GM13976 (cell line): ENCODE measurements around the gene AMDHD2.

Experiments used
- DNase-seq: peaks from one replicate; pipeline ENCODE4 v3.0.0; 2012; ENCODE audit warnings: low spot score
- in situ Hi-C: fragments of 300-500 bp; cut with MboI; formaldehyde crosslinking; loops from one replicate; pipeline ENCODE4 v1.12.0; 2022; ENCODE audit warnings: low sequenced_read_pairs, mixed read lengths, inconsistent platforms; ENCODE audit not compliant: unreplicated experiment
- TF ChIP-seq, protein P1 (sequence below): IDR thresholded peaks from 2 replicates; pipeline ENCODE4 v1.5.1; 2012; ENCODE audit warnings: borderline replicate concordance, mild to moderate bottlenecking; ENCODE audit not compliant: insufficient read depth; ENCODE audit errors: extremely low read depth, missing control alignments, control extremely low read depth

Gene AMDHD2

GRCh38 chr16:2520097-2520783 is at the start of gene AMDHD2:
Gene AMDHD2 (plus strand): TSS chr16:2520371. CDS start chr16:2520459, 88 bp downstream.
- DNase-seq, result peak; percentile 97
- TF ChIP-seq, protein P1, sequence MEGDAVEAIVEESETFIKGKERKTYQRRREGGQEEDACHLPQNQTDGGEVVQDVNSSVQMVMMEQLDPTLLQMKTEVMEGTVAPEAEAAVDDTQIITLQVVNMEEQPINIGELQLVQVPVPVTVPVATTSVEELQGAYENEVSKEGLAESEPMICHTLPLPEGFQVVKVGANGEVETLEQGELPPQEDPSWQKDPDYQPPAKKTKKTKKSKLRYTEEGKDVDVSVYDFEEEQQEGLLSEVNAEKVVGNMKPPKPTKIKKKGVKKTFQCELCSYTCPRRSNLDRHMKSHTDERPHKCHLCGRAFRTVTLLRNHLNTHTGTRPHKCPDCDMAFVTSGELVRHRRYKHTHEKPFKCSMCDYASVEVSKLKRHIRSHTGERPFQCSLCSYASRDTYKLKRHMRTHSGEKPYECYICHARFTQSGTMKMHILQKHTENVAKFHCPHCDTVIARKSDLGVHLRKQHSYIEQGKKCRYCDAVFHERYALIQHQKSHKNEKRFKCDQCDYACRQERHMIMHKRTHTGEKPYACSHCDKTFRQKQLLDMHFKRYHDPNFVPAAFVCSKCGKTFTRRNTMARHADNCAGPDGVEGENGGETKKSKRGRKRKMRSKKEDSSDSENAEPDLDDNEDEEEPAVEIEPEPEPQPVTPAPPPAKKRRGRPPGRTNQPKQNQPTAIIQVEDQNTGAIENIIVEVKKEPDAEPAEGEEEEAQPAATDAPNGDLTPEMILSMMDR, result peak; percentile 5
- in situ Hi-C loops, result no loop called here

DNA sequence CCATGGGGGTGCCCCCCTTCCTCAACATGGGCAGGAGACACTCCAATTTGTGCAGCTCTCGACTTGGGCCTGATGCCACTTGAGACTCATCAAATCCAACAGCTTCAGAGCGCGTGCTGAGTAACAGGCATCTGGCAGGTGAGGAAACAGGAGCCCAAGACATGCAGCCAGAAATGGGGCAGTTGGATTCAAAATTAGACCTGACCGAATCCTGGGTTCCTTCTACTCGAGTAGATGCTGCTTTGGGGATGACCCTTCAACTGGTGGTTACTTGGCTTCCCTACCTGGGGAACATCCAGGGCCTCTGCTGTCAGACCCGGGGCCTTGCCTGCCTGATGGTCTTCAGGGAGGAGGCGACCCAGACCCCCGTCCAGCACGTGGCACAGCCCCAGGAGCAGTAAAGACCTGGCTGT is 49.6 kb upstream of the AMDHD2 start:
- no peak for DNase-seq
- TF ChIP-seq, protein P1, result no peak
- in situ Hi-C loops, result no loop called here

DNA sequence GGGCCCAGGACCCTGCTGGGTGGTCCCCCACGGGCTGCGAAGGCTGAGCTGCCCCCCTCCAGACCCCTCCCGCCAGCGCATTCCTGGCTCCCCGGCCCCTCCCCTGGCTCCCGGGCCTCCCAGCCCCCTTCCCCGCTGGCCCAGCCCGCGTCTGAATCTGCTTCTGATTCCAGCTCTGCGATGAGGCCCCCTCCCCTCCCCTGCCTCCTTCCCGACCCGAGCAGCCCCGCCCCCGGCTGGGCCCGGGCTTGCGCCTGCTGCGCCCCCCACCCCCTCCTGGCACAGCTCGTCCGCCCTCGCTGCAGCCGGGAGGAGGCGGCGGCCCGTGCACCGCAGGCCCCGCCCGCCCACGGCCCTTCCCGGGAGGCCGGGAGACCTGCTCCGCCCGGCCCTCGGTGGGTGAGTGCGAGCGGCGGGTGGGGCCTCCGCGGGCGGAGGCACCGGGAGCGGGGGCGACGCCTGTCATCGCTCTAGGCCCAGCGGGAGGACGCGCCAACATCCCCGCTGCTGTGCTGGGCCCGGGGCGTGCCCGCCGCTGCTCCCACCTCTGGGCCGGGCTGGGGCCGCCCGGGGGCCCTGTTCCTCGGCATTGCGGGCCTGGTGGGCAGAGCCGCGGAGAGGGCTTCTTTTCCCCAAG is 49.0 kb upstream of the AMDHD2 start, which contains the start of gene NTN3:
TSS of gene NTN3 (plus strand) at position 282 of the 637 bp plus-strand sequence. CDS start 405 bp downstream, outside the sequence.
- DNase-seq, result peak; percentile 64
- in situ Hi-C loops, result no loop called here
- TF ChIP-seq, protein P1, result no peak

- TF ChIP-seq, protein P1, result no peak
- DNase-seq, result no peak
- in situ Hi-C loops, result no loop called here
These were observed 48.3 kb upstream of the AMDHD2 start for GRCh38 chr16:2471653-2472487.

GRCh38 chr16:2472488-2472864 is 47.7 kb upstream of the AMDHD2 start:
- DNase-seq, result no peak
- TF ChIP-seq, protein P1, result no peak
- in situ Hi-C loops, result no loop called here

DNA sequence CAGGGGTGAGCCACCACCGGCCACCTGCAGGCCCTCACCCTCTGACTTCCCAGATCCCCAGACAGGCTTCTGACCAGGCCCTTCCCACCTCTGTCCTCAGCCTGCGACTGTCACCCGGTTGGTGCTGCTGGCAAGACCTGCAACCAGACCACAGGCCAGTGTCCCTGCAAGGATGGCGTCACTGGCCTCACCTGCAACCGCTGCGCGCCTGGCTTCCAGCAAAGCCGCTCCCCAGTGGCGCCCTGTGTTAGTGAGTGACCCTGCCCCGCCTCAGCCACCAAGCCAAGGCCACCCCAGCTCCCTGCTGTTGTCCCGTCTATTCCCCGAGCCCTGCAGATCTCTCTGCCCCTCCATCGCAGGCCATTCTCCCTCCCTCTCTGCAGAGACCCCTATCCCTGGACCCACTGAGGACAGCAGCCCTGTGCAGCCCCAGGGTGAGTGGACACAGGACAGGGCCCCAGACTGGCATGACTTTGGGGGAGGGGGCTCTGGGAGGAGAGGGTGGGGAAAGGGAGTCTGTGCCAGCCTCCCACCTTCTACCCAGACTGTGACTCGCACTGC is 47.2 kb upstream of the AMDHD2 start:
- DNase-seq, result no peak
- in situ Hi-C loops, result no loop called here
- TF ChIP-seq, protein P1, result no peak
